COLO829 (cell line): Measurements from ENCODE around the gene KAZN.

Experiments
- DNase-seq: peaks from one replicate; pipeline ENCODE4 v3.0.0; 2012; ENCODE audit warnings: low spot score

KAZN gene

DNA sequence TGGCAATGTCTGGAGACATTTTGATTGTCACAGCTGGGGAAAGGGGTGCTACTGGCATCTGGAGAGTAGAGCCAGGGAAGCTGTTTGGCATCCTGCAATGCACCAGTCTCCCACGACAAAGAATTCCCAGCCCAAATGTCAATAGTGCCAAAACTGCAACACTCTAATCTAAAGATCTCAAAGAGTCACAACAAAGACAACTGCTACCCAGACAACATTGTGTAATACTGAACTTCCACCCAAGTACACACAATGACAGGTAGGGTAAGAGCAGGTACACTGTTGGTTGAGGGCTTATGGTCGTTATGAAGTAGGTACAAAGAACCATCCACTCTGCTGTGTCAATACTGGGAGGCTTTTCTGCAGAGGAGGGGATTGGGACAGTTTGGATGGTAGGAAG lies 546.8 kb downstream of the KAZN start:
- no peak for DNase-seq

DNA sequence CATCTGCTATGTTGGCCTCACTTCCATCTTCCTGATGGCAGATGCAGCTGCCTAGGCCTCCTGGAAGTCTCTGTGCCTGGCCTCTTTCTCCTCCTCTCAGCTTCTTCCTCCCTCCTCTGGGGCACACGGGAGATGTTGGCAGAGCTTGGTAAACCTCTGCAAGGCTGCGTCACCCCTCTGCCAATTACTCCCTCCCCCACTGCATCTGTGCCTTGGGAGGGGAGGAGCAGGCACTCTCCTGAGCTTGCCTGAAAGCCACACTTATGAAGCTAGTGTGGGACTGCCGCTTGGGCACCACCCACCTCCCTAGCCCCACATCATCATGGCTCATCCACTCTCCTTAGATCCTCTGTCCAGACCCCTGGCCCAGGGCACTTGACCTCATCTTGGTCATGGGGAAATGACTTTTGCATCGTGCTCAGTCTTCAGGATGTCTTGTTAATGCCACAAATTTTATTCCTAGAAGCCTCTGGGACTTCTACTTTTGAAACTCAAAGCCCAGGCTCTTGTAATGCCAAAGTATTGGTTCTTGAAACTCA lies 547.7 kb downstream of the KAZN start:
- DNase-seq = no peak

- no peak for DNase-seq
Measured at GRCh38 chr1:15146971-15147376, 548.5 kb downstream of the KAZN start.

DNA sequence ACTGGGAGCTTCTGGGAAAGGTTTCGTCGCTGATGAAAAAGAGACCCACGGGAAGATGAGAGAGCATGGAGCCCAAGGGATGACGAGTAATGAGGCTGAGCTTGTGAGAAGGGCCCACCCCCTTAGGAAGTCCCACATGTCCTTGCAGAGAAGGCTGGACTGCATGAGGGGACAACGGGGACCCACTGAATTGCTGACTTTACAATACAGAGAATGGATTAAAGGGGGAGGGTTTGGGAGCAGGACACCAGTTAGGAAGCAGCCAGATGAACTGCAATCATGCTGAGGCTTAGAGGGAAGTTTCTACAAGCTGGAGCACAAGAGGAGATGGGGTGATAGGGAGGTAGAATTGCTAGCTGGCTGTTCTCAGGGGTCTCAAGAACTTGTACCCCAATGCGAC lies 549.5 kb downstream of the KAZN start:
- DNase-seq = no peak

DNA sequence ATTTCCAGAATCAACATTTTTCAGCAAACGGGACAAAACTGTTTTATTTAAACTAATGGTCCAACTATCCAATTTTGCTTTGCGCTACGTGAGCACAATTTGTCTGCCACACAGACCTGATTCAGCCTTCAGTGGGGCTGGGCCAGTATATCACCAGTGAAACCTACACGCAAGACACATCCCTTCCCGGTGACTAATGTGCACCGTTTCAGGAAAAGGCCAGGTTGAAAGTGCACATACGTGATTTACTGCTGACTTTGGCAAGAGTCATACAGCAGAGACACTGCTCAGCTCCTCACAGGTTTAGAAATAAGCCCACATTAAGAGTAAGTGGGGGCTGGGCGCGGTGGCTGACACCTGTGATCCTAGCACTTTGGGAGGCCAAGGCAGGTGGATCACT lies 550.0 kb downstream of the KAZN start:
- no peak for DNase-seq

DNA sequence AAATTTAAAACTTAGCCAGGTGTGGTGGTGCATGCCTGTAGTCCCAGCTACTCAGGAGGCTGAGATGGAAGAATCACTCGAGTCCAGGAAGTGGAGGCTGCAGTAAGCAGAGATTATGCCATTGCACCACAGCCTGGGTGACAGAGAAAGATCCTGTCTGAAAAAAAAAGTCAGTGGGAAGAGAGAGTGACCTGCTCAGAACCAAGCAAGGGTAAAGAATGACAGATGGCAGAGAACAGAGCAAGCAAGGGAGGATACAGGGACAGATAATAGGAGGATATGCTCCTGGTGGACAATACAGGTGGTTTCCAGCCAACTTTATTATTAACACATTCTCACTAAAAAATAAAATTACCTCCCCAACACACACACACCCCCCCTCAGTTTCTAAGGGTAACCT lies 550.5 kb downstream of the KAZN start:
- DNase-seq = no peak

DNA sequence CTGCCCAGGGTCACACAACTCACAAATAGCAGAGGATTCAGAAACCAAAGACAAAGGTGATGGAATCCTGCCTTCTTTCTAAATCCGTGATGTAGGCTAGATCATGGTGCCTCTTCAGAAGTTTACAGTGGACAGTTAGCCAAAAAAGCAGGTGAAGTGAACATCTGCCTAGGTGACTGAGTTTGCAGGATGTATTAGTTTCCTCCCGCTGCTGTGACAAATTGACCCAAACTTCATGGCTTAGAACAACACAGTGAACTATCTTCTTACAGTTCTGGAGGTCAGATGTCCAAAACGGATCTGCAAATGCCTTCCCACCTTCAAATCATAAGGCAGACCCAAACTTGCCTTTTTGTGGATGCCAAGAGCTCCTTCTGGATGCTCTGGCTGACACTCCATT lies 551.9 kb downstream of the KAZN start:
- no peak for DNase-seq

- no peak for DNase-seq
Measured at GRCh38 chr1:15151377-15151806, 552.9 kb downstream of the KAZN start.

GRCh38 chr1:15151871-15152270 lies 553.4 kb downstream of the KAZN start:
- DNase-seq = no peak

DNA sequence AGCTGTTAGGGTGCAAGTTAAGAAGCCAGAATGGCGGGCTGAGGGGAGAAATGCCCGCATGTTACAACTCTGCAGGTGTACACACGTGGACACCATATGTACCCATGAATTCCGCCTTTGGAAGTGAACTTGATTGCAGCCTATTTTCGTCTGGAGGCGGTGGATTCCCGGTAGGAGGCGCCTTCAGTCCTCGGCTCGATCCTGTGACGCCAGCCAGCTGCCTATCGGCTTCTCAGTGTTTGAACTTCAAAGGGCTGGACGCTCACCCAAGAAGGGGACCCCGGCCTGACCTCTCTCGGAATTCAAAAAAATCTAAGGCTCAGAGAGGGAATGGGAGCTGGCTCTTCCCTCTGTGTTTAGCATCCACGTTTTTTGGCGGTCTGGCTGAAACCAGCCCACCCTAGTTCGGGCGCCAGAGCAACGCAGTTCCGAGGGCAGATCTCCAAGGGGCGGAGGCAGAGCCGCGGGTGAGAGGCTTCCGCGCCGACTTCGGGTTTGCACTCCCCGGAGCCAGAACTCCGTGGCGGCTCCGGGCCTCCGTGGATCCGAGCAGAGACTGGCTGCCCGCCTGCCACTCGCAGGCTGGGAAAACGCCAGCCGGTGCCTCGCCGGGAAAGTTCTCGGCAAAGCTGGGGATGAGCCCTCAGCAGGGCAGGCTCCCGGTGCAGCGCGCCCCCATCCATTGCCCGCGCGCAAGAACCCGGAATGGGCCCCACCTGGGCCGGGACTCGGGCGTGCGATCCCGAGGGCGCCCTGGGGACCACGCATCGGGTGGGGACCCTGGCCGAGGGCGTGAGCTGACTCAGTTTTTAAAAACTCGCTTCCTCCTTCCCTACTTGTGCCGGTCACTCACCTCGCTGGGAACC lies 554.1 kb downstream of the KAZN start:
- DNase-seq = peak; percentile 86

GRCh38 chr1:15153184-15153841 lies 554.8 kb downstream of the KAZN start, which contains the start of gene TMEM51:
TMEM51 (plus strand) TSS chr1:15153747; CDS start chr1:15215088, 61,341 bp downstream.
- peak; percentile 34 for DNase-seq

DNA sequence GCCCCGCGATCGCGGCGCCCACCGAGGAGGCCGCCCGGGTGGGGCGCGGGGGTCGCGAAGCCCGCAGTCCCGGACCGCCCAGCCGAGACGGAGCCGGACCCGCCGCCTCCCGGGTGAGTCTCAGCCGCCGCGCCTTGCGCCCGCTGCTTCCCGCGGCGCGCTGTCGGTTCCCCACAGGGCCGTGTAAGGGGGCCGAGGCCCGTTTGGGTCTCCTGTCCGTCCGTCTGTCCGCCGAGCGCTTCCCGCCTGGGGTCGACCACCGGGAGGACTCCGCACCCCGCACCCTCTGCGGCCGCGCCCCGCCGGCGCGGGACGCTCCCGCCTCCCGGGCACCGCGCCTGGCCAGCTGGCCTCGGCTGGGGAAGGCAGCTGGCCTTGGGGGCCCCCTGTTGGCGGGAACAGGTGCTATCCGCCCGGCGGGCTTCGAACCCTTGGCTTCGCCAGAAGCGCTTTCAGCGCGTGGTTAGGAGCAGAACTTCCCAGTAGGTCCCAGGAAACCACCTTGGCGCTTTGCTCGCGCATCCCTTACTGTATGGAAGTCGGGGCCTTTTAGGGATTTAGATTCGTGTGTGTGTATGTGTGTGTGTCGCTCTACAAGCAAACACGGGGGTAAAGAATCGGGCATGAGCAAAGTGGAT lies 555.5 kb downstream of the KAZN start:
- DNase-seq = no peak

GRCh38 chr1:15154480-15155036 lies 556.1 kb downstream of the KAZN start:
- no peak for DNase-seq

DNA sequence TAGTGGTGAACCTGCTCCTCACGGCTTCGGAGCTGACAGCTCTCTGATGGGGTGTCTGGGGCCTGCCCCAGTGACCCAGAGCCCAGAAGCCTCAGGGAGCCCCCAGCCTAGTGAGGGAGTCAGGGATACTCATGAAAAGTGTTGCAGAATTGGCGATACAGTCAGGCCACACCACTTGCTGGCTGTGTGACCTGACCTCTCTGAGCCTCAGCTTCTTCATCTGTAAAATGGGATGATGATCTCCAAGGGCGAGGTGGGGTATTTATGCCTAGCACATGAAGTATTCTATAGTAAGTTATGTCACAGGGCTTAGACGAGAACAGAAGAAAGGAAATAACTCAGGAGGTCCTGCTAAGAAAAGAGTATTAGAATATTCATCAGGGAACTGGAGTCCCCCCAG lies 556.7 kb downstream of the KAZN start:
- DNase-seq = no peak

- DNase-seq = no peak
Measured at GRCh38 chr1:15155888-15156741, 557.6 kb downstream of the KAZN start.

- DNase-seq = no peak
Measured at GRCh38 chr1:15156807-15157380, 558.4 kb downstream of the KAZN start.

- DNase-seq = no peak
Measured at GRCh38 chr1:15157524-15158399, 559.3 kb downstream of the KAZN start.

- no peak for DNase-seq
Measured at GRCh38 chr1:15158506-15159165, 560.2 kb downstream of the KAZN start.

- DNase-seq = no peak
Measured at GRCh38 chr1:15159166-15159555, 560.7 kb downstream of the KAZN start.
